HCT116 (cell line): ENCODE measurements around the gene TNFSF13B. TPM values are rescaled to one million over a fixed set of nuclear protein-coding genes. Genes with fewer than 3 reads are reported as not detected.

Experiments used
- ATAC-seq: fragments of 200-7000 bp; cut with Tn5 transposase; 2 replicates; pipeline ENCODE4 v1.9.1; 2020; ENCODE audit warnings: mild to moderate bottlenecking, moderate library complexity
- BruUV-seq: library from RNA; stranded (reverse); fragments of 400-500 nt; replicated peaks from 2 replicates; lab custom pipeline; 2021; lab: Mats Ljungman, UMichigan
- CTCF ChIA-PET: fragments of 300-600 bp; sonication (Branson Sonifier 250); formaldehyde crosslinking; loops from one replicate; lab custom pipeline; 2021; ENCODE audit warnings: antibody characterized with exemption; lab: Charles Lee
- POLR2A ChIA-PET: fragments of 300-600, 350-600 bp; sonication (Branson Sonifier 250); formaldehyde crosslinking; loops from one replicate; lab custom pipeline; 2021; ENCODE audit warnings: antibody characterized with exemption; lab: Charles Lee
- RAD21 ChIA-PET, 2 experiments: fragments of 300-600 bp; sonication (Branson Sonifier 250); formaldehyde crosslinking; loops; one replicate each; lab custom pipeline; 2023; ENCODE audit warnings: low total read pairs in 2 of 2; ENCODE audit not compliant: uncharacterized antibody in 2 of 2, unreplicated experiment in 2 of 2, low non-redundant PET in 1 of 2; lab: Charles Lee
- DNase-seq: peaks from one replicate; pipeline ENCODE4 v3.0.0-alpha.2; 2010; ENCODE audit warnings: low read depth, low spot score
- H2AFZ ChIP-seq: fragments of 200-600 bp; shearing (Covaris generic), sonication (generic); 2 replicates; pipeline ENCODE4 v1.6.1; 2017; ENCODE audit warnings: low read depth, mixed run types, mixed read lengths, antibody characterized with exemption, low read length; ENCODE audit not compliant: poor library complexity, severe bottlenecking
- H3K27ac ChIP-seq: 2 replicates; pipeline ENCODE4 v1.5.1; 2012; ENCODE audit warnings: low read depth, low read length
- H3K27me3 ChIP-seq: fragments of 200-600 bp; sonication (generic); 2 replicates; pipeline ENCODE4 v1.6.1; 2016; ENCODE audit warnings: mixed run types, low read length, mixed read lengths; ENCODE audit not compliant: insufficient read depth
- H3K36me3 ChIP-seq, 2 experiments: fragments of 200-500 bp in 1 of 2; fragments of 200-600 bp in 1 of 2; sonication (Bioruptor generic) in 1 of 2; sonication (generic) in 1 of 2; 2 replicates each; pipeline versions ENCODE4 v1.5.1 to v1.6.1; 2014 to 2016; ENCODE audit warnings: low read length in 2 of 2, inconsistent platforms in 1 of 2, mixed read lengths in 1 of 2, mixed run types in 1 of 2; ENCODE audit not compliant: insufficient read depth in 2 of 2, control insufficient read depth in 1 of 2
- H3K4me1 ChIP-seq, 2 experiments: fragments of 200-600 bp in 1 of 2; sonication (generic) in 1 of 2; 2 replicates each; pipeline versions ENCODE4 v1.5.1 to v1.6.1; 2012 to 2017; ENCODE audit warnings: low read length in 2 of 2, inconsistent platforms in 1 of 2, mild to moderate bottlenecking in 1 of 2, mixed read lengths in 1 of 2, mixed run types in 1 of 2, moderate library complexity in 1 of 2; ENCODE audit not compliant: insufficient read depth in 2 of 2, control insufficient read depth in 1 of 2
- H3K4me2 ChIP-seq: fragments of 200-600 bp; sonication (generic); 2 replicates; pipeline ENCODE4 v1.6.1; 2017; ENCODE audit warnings: mixed run types, low read length, mixed read lengths
- H3K4me3 ChIP-seq, 2 experiments: fragments of 200-600 bp in 1 of 2; sonication (generic) in 1 of 2; replicated peaks in 1 of 2; 2 replicates each; pipeline ENCODE4 v1.5.1; 2011 to 2016; ENCODE audit warnings: low read length in 2 of 2, control low read depth in 1 of 2, low read depth in 1 of 2, mild to moderate bottlenecking in 1 of 2, mixed read lengths in 1 of 2, mixed run types in 1 of 2
- H3K79me2 ChIP-seq: fragments of 200-600 bp; sonication (generic); 2 replicates; pipeline ENCODE4 v1.6.1; 2017; ENCODE audit warnings: mild to moderate bottlenecking, mixed run types, low read length, moderate library complexity, mixed read lengths; ENCODE audit not compliant: insufficient read depth
- H3K9ac ChIP-seq: fragments of 200-600 bp; sonication (generic); 2 replicates; pipeline ENCODE4 v1.6.1; 2016; ENCODE audit warnings: low read length, mixed read lengths
- H3K9me2 ChIP-seq: fragments of 200-600 bp; sonication (generic), shearing (Covaris generic); 2 replicates; pipeline ENCODE4 v1.6.1; 2017; ENCODE audit warnings: mixed run types, mild to moderate bottlenecking, moderate library complexity; ENCODE audit not compliant: insufficient read depth
- H3K9me3 ChIP-seq, 2 experiments: fragments of 200-500 bp in 1 of 2; fragments of 200-600 bp in 1 of 2; sonication (Bioruptor generic) in 1 of 2; sonication (generic) in 1 of 2; 2 replicates each; pipeline ENCODE4 v1.6.1; 2014 to 2017; ENCODE audit warnings: low read length in 2 of 2, mixed read lengths in 2 of 2, inconsistent platforms in 1 of 2, low read depth in 1 of 2, mild to moderate bottlenecking in 1 of 2, mixed run types in 1 of 2, moderate library complexity in 1 of 2; ENCODE audit not compliant: control insufficient read depth in 1 of 2, insufficient read depth in 1 of 2
- H4K20me1 ChIP-seq: fragments of 200-600 bp; sonication (generic), shearing (Covaris generic); 2 replicates; pipeline ENCODE4 v1.6.1; 2017; ENCODE audit warnings: mixed run types, mild to moderate bottlenecking, moderate library complexity; ENCODE audit not compliant: insufficient read depth
- ATF3 ChIP-seq: IDR thresholded peaks from 2 replicates; pipeline ENCODE4 v1.6.1; 2012
- CBX3 ChIP-seq: IDR thresholded peaks from 2 replicates; pipeline ENCODE4 v1.6.1; 2012; ENCODE audit warnings: low read depth
- CEBPB ChIP-seq: IDR thresholded peaks from 2 replicates; pipeline ENCODE4 v1.6.1; 2012; ENCODE audit warnings: low read depth
- CTCF ChIP-seq, 3 experiments: fragments of 200-600 bp in 1 of 3; sonication (generic) in 1 of 3; IDR thresholded peaks in 2 of 3; conservative IDR thresholded peaks in 1 of 3; 2 replicates each; pipeline ENCODE4 v1.5.1; 2012 to 2017; ENCODE audit warnings: low read depth in 2 of 3, low read length in 2 of 3, antibody characterized with exemption in 1 of 3, borderline replicate concordance in 1 of 3, control low read depth in 1 of 3, mild to moderate bottlenecking in 1 of 3, mixed read lengths in 1 of 3, mixed run types in 1 of 3, moderate library complexity in 1 of 3; ENCODE audit not compliant: insufficient read depth in 1 of 3
- EGR1 ChIP-seq: IDR thresholded peaks from 2 replicates; pipeline ENCODE4 v1.6.1; 2012; ENCODE audit warnings: low read depth
- POLR2A ChIP-seq: IDR thresholded peaks from 2 replicates; pipeline ENCODE4 v1.7.0; 2011; ENCODE audit warnings: borderline replicate concordance; ENCODE audit not compliant: insufficient read depth, insufficient read length; ENCODE audit errors: extremely low read depth
- RAD21 ChIP-seq: IDR thresholded peaks from 2 replicates; pipeline ENCODE4 v1.6.1; 2012; ENCODE audit warnings: low read depth, mild to moderate bottlenecking
- REST ChIP-seq: IDR thresholded peaks from 2 replicates; pipeline ENCODE4 v1.6.1; 2012; ENCODE audit warnings: low read depth
- SIN3A ChIP-seq: IDR thresholded peaks from 2 replicates; pipeline ENCODE4 v1.6.1; 2012; ENCODE audit warnings: low read depth
- SRF ChIP-seq: IDR thresholded peaks from 2 replicates; pipeline ENCODE4 v1.6.1; 2012; ENCODE audit warnings: low read depth
- ZFX ChIP-seq: fragments of 450-650 bp; IDR thresholded peaks from 2 replicates; pipeline ENCODE4 v1.6.1; 2017
- ZNF274 ChIP-seq: fragments of 200-500 bp; sonication (Bioruptor generic); IDR thresholded peaks from 2 replicates; pipeline ENCODE4 v1.6.1; 2014; ENCODE audit warnings: mild to moderate bottlenecking, low read depth, low read length, inconsistent platforms
- intact Hi-C: fragments of 100-400 bp; cut with micrococcal nuclease; formaldehyde crosslinking; loops from 2 replicates; pipeline ENCODE4 v1.10.0; 2022
- total RNA-seq: library from RNA; stranded (reverse); gene quantifications from one replicate; pipeline ENCODE4 v1.2.1, GENCODE V29; 2021; ENCODE audit not compliant: unreplicated experiment
- TF ChIP-seq, protein P1 (sequence below): IDR thresholded peaks from 2 replicates; pipeline ENCODE4 v1.6.1; 2012

TNFSF13B gene
- total RNA-seq, 1 experiment from 2014 or later: 1.3 TPM

DNA sequence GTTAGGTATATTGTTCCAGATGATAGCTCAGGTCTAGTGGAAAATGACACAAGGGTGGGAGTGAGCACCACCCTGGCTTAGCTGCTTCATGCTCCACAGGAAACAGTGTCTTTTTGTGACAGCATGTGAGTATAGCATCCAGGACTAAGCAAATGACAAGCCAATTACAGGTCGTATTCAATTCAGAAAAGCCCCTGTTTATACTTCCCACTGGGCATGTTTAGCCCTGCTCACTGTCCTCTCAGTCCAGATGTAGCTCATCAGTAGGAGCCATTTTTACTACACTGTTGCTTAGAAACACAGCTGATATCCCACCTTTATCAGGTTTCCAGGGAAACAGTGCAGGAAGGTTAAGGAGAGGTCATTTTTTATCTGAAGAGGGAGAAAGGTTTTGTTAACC lies 43.3 kb upstream of the TNFSF13B start:
- CTCF ChIA-PET: no interaction called here
- Histone ChIP-seq H3K27me3 (no peaks in the 10 kb centered on the region), H3K9me2 (no peaks in the 10 kb centered on the region), H3K36me3 (no peaks in the 10 kb centered on the region), H3K4me2 (no peak overlapping the region), H3K4me1 (no peaks in the 10 kb centered on the region), H3K4me3 (no peak overlapping the region), H2AFZ (no peak overlapping the region), H3K27ac (no peak overlapping the region), H3K79me2 (peaks cover 89% of the 10 kb centered on the region), H3K9me3 (no peaks in the 10 kb centered on the region), H4K20me1 (no peaks in the 10 kb centered on the region; the same call in 1 of the 2 replicates), H3K9ac (no peak overlapping the region)
- no TSS peak for BruUV-seq
- no peak for TF ChIP-seq SRF
- TF ChIP-seq EGR1: no peak
- TF ChIP-seq CEBPB: no peak
- no peak for TF ChIP-seq ZFX
- TF ChIP-seq REST: no peak
- TF ChIP-seq ATF3: no peak
- TF ChIP-seq SIN3A: no peak
- no peak for TF ChIP-seq RAD21
- no peak for TF ChIP-seq CTCF (IDR thresholded peaks at IDR 0.05 in 2 of 3, conservative IDR thresholded peaks at IDR 0.05 in 1 of 3; ENCODE audit: borderline replicate concordance in 1 of 3, insufficient read depth in 1 of 3, low read depth in 2 of 3, low read length in 2 of 3)
- TF ChIP-seq ZNF274: no peak
- no peak for TF ChIP-seq CBX3
- TF ChIP-seq, protein P1, sequence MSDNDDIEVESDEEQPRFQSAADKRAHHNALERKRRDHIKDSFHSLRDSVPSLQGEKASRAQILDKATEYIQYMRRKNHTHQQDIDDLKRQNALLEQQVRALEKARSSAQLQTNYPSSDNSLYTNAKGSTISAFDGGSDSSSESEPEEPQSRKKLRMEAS: no peak
- no peak for TF ChIP-seq POLR2A
- no peak for ATAC-seq
- POLR2A ChIA-PET: no interaction called here
- RAD21 ChIA-PET: no interaction called here
- no peak for DNase-seq
- intact Hi-C loops: loop anchor here (2.0 to 5.0 kb wide), 2 partner anchors 281 to 671 kb away; no protein-coding TSS in a partner anchor
